Measurements from ENCODE around the gene NEDD4L. TPM values are rescaled to one million over a fixed set of nuclear protein-coding genes. Genes with fewer than 3 reads are reported as not detected.

Gene NEDD4L
- total RNA-seq, 1 donor from 2014 or later: 41.4 TPM

GRCh38 chr18:58385472-58385871, 341.4 kb downstream of the NEDD4L start:
- DNase-seq (ENCODE audit: low read depth, low spot score): no peak
- TF ChIP-seq, protein P1, sequence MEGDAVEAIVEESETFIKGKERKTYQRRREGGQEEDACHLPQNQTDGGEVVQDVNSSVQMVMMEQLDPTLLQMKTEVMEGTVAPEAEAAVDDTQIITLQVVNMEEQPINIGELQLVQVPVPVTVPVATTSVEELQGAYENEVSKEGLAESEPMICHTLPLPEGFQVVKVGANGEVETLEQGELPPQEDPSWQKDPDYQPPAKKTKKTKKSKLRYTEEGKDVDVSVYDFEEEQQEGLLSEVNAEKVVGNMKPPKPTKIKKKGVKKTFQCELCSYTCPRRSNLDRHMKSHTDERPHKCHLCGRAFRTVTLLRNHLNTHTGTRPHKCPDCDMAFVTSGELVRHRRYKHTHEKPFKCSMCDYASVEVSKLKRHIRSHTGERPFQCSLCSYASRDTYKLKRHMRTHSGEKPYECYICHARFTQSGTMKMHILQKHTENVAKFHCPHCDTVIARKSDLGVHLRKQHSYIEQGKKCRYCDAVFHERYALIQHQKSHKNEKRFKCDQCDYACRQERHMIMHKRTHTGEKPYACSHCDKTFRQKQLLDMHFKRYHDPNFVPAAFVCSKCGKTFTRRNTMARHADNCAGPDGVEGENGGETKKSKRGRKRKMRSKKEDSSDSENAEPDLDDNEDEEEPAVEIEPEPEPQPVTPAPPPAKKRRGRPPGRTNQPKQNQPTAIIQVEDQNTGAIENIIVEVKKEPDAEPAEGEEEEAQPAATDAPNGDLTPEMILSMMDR (conservative IDR thresholded peaks at IDR 0.05): no peak
- H3K4me1 Mint-ChIP-seq: peaks cover 7% of the 10 kb centered on the region
- no peak overlapping the region for H3K4me3 Mint-ChIP-seq
- H3K27ac Mint-ChIP-seq (ENCODE audit: unreplicated experiment): no peak overlapping the region
- H3K36me3 Mint-ChIP-seq (ENCODE audit: low read depth): peaks cover 6% of the 10 kb centered on the region
- no peaks in the 10 kb centered on the region for H3K27me3 Mint-ChIP-seq (ENCODE audit: low read depth)
- H3K9me3 Mint-ChIP-seq: no peaks in the 10 kb centered on the region

DNA sequence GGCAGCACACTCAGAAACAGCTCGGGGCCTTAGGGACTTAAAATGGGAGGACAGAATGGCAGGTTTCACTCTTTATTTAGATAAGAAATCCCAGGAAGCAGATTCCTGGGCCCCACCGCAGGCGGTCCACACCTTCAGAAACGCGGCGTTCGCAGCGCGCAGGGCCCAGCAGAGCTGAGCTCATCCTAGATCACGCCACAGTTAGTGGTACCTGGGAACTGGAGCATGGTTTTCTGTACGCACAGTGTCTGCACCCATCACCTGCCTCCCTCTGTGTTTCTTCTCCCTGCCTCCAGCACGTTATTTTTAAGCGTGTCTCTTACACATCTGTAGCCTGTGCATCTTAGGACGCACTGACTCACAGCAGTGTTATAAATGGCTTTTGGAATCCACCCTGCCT, 342.8 kb downstream of the NEDD4L start:
- Mint-ChIP-seq H3K27me3 (ENCODE audit: low read depth) (no peaks in the 10 kb centered on the region), H3K4me3 (no peak overlapping the region), H3K4me1 (peaks cover 10% of the 10 kb centered on the region), H3K9me3 (no peaks in the 10 kb centered on the region), H3K27ac (ENCODE audit: unreplicated experiment) (no peak overlapping the region), H3K36me3 (ENCODE audit: low read depth) (peaks cover 9% of the 10 kb centered on the region)
- TF ChIP-seq, protein P1 (conservative IDR thresholded peaks at IDR 0.05): no peak
- no peak for DNase-seq (ENCODE audit: low read depth, low spot score)

DNA sequence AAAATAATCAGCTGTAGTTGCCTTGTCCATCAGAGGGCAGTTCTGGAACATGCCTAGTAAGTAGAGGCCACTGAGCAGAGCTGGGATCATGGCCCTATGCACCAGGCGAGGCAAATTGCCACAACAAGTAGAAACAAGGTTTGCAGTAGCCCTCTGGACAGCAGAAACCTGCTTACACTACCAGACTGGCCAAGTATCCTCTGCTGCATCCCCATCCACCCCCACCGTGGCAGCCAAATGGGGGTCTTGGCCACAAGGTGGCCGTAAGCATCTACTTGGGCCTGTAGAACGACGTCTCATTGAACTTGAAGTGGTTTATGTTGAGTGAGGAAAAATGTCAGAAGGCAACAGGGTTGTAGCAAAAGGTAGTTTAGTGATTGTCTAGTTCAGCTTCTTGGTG, 343.7 kb downstream of the NEDD4L start:
- no peak overlapping the region for H3K27ac Mint-ChIP-seq (ENCODE audit: unreplicated experiment)

DNA sequence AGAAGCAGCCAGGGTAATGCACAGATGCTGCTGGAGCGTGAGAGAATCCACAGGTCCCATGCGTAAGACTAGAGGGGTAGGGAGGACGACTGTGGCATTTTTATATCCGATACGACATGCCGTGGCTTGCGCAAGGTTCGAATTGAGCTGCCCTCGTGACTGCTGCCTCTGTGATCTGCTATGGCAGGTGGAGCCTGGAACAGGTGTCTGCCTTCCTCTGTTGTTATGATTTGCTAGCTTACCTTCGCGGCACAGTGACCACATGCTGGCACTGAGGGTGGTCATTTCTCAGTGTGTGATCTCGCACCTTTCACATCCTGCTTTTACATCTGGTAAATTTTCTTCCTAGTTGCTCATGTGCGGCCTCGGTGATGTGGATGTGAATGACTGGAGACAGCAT, 344.7 kb downstream of the NEDD4L start:
- H3K9me3 Mint-ChIP-seq: no peaks in the 10 kb centered on the region
- H3K36me3 Mint-ChIP-seq (ENCODE audit: low read depth): peaks cover 9% of the 10 kb centered on the region
- peaks cover 27% of the 10 kb centered on the region for H3K4me1 Mint-ChIP-seq
- no peak for DNase-seq (ENCODE audit: low read depth, low spot score)
- no peaks in the 10 kb centered on the region for H3K27me3 Mint-ChIP-seq (ENCODE audit: low read depth)
- H3K27ac Mint-ChIP-seq (ENCODE audit: unreplicated experiment): no peak overlapping the region
- no peak overlapping the region for H3K4me3 Mint-ChIP-seq
- TF ChIP-seq, protein P1 (conservative IDR thresholded peaks at IDR 0.05): no peak

More for the DNA sequence above, 343.7 kb downstream of the NEDD4L start:
- Mint-ChIP-seq H3K9me3 (no peaks in the 10 kb centered on the region), H3K27me3 (ENCODE audit: low read depth) (no peaks in the 10 kb centered on the region), H3K4me3 (no peak overlapping the region), H3K36me3 (ENCODE audit: low read depth) (peaks cover 9% of the 10 kb centered on the region), H3K4me1 (peaks cover 19% of the 10 kb centered on the region)
- DNase-seq (ENCODE audit: low read depth, low spot score): no peak
- TF ChIP-seq, protein P1 (conservative IDR thresholded peaks at IDR 0.05): no peak

DNA sequence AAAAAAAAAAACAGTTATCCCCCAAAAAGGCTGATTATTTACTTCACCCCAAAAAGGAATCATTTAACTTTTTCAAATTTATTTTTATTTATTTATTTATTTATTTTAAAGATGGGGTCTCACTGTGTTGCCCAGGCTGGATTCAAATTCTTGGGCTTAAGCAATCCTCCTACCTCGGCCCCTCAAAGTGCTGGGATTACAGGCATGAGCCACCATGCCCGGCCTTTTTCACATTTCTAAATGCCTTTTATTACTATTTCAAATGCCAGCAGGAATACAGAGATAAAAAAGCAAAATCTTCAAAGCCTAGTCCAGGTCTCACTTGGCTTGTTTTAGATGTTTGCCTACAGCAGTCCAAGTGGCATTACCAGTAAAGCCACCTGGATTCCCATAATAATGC, 345.7 kb downstream of the NEDD4L start:
- Mint-ChIP-seq H3K9me3 (no peaks in the 10 kb centered on the region), H3K27ac (ENCODE audit: unreplicated experiment) (no peak overlapping the region), H3K36me3 (ENCODE audit: low read depth) (peaks cover 9% of the 10 kb centered on the region), H3K4me1 (peaks cover 27% of the 10 kb centered on the region), H3K27me3 (ENCODE audit: low read depth) (no peaks in the 10 kb centered on the region), H3K4me3 (no peak overlapping the region)
- no peak for DNase-seq (ENCODE audit: low read depth, low spot score)
- TF ChIP-seq, protein P1 (conservative IDR thresholded peaks at IDR 0.05): no peak

- no peak for DNase-seq (ENCODE audit: low read depth, low spot score)
- Mint-ChIP-seq H3K27me3 (ENCODE audit: low read depth) (no peaks in the 10 kb centered on the region), H3K4me3 (no peak overlapping the region), H3K9me3 (no peaks in the 10 kb centered on the region), H3K27ac (ENCODE audit: unreplicated experiment) (no peak overlapping the region), H3K4me1 (peaks cover 27% of the 10 kb centered on the region), H3K36me3 (ENCODE audit: low read depth) (peaks cover 5% of the 10 kb centered on the region)
- TF ChIP-seq, protein P1 (conservative IDR thresholded peaks at IDR 0.05): no peak
Observed at GRCh38 chr18:58390399-58390798, 346.4 kb downstream of the NEDD4L start.
